NCI-H128 (cell line): Measurements from ENCODE around the gene LILRB5.
"Not testable (repeated sequence)": the region's sequence is repeated elsewhere in the genome, so short reads cannot be mapped to it uniquely, and the experiment has no call there.

Experiments
- DNase-seq: peaks from one replicate; lab custom pipeline; 2025; ENCODE audit not compliant: unreplicated experiment; lab: John Stamatoyannopoulos, UW

The LILRB5 gene

DNA sequence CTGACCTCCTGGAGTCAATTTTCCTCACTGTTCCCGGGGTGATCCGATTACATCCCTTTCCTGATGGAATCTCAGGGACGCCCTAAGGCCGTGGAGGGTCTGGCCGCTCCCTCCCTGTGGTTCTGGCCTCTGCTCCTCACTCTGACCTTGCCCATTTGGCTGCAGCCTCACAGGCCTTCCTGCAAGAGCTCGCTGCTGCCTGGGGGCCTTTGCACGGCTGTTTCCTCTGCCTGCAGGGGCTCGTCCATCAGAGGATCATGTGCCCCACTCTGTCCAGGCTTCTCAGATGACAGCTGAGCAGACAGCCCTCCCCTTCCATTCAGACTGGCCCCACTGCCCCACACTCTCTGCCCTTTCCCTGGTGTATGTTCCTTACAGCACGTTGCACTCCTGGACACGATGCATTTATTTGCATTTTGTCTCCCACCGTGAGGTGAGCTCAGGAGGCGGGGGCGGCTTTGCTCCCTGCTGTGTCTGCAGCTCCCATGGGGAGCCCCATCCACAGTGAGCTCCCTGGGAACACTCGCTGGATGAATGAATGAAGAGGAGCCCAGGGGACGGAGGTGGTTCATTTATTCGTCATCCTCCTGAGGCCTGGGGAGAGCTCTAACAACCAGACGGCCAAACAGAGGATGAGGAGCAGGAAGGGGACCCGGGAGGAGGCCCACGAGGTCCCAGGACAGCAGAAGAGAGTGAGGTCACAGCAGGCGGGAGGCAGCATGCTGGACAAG lies 39.4 kb downstream of the LILRB5 start:
- DNase-seq: not testable (repeated sequence)

DNA sequence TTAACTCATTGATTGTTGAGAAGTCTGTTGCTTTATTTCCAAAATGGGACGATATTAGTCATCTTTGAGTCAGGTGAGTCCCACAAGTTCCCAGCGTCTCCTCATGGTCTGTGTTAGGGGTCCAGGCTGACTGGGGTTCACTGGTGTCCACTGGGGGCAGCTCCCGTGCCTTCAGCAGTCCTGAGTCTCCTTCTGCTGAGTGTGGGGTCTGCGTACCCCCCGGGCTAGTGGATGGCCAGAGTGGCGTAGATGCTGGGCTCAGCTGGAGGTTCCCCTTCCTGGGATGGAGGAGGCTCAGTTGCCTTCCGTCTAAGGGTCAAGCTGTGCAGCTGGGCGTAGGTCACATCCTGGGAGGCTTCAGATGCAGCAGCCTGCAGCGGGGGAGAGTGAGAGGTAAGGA lies 40.2 kb downstream of the LILRB5 start:
- no peak for DNase-seq

DNA sequence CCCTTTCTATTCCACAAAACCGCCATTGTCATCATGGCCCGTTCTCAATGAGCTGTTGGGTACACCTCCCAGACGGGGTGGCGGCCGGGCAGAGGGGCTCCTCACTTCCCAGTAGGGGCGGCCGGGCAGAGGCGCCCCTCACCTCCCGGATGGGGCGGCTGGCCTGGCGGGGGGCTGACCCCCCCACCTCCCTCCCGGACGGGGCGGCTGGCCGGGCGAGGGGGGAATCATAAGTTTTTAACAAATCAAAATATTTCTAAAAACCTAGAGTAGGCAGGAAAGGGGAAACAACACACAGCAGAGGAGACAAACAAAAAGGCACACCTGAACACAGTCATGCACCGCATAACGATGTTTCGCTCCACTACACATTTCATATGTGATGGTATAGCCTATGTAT lies 42.3 kb downstream of the LILRB5 start:
- DNase-seq: not testable (repeated sequence)

DNA sequence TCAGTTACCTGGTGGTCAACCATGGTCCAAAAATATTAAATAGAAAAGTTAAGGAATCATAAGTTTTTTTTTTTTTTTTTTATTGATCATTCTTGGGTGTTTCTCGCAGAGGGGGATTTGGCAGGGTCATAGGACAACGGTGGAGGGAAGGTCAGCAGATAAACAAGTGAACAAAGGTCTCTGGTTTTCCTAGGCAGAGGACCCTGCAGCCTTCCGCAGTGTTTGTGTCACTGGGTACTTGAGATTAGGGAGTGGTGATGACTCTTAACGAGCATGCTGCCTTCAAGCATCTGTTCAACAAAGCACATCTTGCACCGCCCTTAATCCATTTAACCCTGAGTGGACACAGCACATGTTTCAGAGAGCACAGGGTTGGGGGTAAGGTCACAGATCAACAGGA lies 42.9 kb downstream of the LILRB5 start:
- DNase-seq: not testable (repeated sequence)

DNA sequence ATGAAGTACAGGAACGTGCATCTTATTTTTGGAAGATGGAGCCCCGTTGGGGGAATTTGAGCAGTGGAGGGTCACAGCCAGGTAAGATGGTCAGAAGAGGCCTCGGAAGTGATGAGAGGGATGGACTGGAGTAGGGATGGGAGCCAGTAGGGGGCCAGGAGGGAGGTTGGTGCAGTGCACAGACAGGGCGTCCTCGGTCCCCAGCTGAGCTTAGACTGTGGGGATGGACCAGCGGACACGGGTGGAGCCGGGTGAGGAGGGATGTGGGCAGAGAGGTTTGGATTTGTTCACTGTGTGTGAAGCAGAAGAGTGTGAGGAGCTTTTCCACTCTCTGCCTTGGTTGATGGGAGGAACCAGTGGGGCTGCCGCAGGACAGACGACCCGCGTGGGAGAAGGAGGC lies 45.8 kb downstream of the LILRB5 start:
- DNase-seq: no peak

DNA sequence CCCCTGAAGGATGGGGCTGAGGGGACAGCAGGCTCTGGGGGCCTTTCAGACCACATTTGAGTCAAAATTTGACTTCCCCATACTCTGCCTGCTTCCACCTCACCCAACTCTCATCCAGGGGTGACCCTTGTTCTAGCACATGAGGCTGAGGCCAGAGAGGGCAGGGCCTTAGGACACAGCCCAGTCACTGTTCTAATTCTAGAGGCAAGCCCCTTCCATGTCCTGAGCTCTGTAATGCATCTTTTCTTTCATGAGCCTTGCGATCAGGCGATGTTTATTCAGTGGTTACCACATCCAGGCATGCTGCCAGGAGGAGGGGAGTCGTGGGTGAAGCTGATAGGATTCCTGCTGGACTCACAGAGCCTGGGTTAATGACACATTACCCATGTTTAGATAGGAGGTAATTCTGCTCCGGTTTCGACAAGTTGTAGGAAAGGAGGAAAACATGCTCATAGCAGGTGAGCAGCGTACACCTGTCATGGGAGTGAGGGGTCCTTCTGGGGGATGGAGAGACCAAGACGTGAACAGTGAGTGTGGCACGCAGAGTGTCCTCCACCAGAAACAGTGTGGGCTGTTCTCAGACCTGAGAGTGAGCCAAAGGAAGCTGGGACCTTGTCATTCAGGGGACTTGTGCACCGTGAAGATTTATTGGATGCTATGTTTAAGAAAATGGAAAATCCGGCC lies 47.1 kb downstream of the LILRB5 start:
- DNase-seq: peak; percentile 61

DNA sequence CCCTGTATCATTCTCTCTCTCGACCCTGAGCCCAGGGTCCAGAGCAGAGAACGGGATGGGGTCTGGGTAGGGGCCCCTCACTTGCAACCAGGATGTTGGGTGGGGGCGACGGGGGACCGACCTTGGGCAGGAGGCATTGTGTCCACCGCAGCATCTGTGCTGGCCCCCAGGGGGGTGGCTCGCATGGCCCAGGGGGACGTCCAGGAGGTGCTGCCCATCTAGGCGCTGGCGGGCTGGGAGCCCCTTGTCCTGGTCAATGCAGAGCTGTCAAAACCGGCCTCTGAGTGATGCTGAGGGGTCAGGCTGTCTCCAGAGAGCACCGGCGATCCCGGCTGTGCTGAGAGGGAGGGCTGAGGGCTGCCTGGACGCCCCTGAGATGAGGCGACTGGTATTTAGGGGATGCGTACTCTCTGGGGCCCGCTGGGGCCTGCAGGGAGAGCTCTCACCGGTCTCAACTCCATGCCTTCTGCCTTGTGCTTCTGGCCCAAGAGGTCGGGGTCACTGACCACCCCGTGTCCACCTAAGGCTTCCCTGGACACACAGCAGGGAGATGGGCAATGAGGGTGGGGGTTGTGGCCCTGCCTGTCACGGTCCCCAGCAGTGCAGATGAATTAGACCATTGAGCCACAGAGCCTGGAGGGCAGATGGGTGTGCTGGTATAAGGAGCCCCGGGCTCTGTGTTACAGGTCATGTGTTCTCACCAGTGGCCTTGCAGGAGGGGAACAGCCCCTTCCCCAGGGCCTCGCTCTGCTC lies 47.8 kb downstream of the LILRB5 start:
- DNase-seq: no peak

DNA sequence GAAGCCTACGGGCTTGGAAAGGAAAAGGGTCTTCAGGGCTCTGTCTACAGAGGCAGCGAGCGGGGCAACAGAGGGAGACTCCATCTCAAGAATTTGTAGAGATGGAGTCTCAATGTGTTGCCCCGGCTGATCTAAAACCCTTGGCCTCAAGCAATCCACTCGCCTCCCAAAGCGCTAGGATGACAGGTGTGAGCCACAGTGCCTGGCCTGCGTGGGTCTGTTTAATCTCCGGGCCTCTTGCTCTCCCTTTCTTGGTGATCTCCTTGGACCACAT lies 48.4 kb downstream of the LILRB5 start:
- no peak for DNase-seq

DNA sequence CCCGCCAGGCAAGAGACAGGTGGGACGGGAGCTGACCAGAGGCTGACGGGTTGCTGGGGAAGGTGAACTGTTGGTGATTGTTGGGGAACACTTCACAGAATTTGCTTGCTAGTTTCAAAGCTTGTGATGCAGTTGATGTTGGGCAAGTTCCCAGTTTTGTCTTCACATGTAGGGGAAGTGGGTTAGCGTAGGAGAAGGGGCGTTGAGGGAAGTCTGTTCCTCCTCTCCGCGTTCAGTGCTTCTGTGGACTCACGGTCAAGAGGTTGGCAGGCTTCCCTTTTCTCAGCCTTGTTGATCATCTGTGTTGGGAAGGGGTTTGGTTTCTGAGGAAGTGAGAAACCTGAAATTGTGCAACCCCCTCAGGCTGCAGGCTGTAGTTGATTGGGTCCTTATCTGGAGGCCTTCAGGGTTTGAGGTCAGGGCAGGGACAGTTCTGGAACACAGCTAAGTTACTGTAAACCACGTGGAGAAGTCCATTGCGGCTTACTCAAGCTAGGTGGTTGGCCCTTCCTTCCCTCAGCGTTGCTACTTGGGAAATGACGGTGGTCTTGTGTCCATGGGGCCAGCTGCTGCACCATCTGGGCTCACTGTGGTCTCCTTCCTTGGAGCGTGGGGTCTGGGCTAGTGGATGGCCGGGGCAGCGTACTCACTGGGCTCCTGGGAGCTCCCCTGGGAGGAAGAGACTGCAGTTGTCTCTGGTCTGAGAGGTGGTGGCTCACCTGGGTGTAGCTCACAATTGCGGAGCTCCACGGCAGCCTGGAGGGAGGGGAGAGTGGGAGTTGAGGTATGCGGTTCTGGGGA lies 48.9 kb downstream of the LILRB5 start:
- no peak for DNase-seq

DNA sequence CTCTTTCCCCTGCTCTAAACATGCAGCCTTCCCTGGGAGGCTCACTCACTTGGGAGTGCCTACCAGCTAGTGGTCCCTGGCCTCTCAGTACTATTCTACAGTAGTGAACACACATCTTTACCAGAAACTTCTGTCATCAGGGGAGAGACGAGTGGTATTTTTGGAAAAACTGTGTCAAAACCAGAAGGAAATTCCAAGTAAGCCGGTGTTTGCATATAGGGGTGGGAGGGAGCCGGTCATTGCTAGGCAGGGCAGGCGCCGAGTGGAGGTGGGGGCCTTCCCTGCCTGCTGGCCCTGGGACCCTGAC lies 49.4 kb downstream of the LILRB5 start:
- DNase-seq: no peak

DNA sequence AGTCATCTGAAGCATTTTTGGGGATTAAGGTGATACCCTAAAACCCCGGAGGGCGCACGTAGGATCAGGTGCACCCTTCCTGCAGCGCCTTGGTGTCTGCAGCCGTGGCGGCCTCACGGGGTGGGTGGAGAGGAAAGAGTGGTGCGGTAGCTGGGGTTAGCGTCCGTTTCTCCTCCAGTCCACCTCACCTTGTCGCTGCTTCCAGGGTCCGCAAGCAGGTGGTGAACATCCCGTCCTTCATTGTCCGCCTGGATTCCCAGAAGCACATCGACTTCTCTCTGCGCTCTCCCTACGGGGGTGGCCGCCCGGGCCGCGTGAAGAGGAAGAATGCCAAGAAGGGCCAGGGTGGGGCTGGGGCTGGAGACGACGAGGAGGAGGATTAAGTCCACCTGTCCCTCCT lies 49.9 kb downstream of the LILRB5 start:
- not testable (repeated sequence) for DNase-seq

DNA sequence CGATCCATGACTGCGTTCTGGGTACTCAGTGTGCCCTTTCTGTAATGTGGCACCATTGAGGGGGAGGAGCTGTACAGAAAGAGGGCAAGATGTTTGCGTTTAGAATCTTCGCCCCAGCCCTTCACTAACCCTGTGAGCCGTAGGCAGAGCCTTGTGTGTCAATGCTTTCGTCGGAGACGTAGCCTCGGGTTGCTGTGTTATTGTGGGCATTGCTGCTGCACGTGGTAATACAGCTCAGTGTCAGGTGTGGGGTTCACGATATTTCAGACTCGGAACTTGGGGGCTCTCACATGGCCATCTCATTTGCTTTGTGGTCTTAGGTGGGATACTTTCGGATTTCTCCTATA lies 50.3 kb downstream of the LILRB5 start:
- DNase-seq: no peak

DNA sequence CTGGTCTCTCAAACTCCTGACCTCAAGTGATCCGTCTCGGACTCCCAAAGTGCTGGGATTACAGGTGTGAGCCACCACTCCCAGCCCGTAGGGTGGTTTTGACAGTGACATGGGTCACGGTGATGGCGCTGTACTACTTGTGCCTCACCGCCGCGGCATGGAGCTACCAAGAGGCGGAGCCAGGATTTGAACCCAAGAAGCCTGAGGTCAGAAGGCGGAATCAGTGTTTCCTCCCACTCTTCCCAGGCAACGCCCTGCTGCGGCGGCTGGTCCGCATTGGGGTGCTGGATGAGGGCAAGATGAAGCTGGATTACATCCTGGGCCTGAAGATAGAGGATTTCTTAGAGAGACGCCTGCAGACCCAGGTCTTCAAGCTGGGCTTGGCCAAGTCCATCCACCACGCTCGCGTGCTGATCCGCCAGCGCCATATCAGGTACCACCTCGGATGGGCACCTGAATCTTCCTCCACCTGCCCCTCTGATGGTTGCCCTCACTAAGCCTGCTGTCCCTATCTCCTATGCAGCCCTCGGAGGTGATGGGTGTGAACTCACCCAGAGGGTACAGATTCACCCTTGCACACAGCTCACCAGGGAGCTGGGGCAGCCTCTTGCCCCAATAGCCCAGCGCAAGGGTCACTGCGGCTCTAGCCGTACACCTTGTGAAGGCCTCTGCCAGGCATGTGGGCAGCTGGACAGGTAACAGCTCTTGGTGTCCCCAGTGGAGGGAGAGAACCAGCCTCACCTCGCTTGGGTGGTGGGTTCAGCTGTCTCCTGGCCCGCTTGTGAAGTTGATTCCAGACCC lies 50.8 kb downstream of the LILRB5 start:
- DNase-seq: no peak

DNA sequence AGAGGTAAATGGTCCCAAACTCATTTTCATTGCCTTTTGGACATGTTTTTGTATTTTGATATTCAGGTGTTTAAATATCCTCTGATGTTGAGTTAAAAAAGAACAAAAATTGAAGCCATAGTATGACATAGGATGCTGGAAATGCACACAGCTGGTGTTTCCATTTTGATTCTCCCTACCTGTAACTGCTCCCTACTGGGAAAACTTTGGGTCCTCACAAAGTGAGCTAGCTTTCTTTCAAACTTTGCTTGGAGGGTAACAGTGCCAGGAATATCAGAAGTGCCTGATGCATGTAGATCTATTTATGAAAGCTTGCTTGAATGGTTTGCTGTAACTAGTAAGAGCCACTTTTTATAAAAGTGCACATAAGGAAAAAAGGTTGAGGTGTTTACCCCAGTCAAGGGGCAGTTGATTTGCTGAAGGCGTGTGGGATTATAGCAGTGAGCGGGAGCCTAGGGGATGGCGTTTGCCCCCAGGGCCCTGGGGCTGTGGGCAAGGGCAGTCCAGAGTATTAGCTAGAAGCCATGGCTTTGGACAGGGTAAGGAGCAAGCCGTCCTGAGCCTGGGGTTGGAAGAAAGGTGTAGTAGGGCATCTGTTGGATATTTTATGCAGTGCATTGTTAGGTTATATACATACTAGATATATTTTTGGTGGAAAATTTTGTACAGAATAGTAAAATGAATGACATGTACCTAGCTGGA lies 52.2 kb downstream of the LILRB5 start:
- no peak for DNase-seq

DNA sequence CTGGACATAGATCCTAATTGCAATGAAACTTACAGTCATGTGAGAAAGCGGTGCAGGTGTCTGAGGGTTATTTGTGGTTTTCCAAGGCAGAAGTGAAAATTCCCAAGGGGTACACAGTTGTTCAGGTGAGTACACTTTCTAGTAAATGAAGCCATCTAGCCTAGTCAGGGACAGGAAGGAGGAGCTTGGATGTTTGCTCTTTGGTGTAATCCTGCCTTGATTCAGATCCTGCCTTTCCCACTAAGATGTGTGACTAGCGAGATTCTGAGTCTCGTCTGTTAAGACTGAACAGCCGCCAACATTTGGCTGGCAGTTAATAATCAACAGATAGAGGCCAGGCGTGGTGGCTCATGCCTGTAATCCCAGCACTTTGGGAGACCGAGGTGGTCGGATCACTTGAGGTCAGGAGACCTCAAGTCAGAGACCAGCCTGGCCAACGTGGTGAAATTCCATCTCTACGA lies 53.9 kb downstream of the LILRB5 start:
- no peak for DNase-seq

DNA sequence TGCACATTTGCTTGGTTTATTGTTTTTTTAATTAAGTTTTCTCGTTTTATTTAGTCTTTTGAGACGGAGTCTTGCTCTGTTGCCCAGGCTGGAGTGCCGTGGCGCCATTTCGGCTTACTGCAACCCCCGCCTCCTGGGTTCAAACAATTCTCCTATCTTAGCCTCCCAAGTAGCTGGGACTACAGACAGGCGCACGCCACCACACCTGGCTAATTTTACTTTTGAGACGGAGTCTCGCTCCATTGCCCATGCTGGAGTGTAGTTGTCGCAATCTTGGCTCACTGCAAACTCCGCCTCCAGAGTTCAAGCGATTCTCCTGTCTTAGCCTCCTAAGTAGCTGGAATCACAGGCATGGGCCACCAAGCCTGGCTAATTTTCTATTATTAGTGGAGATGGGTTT lies 55.1 kb downstream of the LILRB5 start:
- no peak for DNase-seq

DNA sequence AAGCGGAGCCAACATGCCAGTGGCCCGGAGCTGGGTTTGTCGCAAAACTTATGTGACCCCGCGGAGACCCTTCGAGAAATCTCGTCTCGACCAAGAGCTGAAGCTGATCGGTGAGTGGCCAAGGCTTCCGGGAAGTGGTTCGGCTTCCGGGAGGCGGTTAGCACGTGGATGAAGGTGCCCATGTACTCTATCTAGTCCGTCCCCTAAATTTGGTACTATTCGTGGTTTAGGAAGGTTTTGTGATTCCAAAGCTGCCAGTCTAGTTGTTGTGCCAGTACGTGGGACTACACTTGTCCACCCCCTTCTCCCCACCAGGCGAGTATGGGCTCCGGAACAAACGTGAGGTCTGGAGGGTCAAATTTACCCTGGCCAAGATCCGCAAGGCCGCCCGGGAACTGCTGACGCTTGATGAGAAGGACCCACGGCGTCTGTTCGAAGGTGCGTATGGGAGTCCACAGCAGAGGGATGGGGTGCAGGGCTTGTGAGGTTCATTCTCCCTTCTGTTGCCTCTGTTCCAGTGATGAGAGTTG lies 55.8 kb downstream of the LILRB5 start:
- no peak for DNase-seq
